B cell (primary cell): Measurements from ENCODE around the gene CYP8B1. TPM values are rescaled to one million over a fixed set of nuclear protein-coding genes. Genes with fewer than 3 reads are reported as not detected.

Experiments
- ATAC-seq: fragments of 200-7000 bp; cut with Tn5 transposase; one replicate; pipeline ENCODE4 v1.10.0; 2021; ENCODE audit warnings: low read depth, mild to moderate bottlenecking, moderate number of reproducible peaks, moderate library complexity
- CTCF ChIA-PET: fragments of 350-600 bp; sonication (Branson Sonifier 250); formaldehyde crosslinking; loops from one replicate; lab custom pipeline; 2021; ENCODE audit warnings: antibody characterized with exemption, inconsistent platforms; lab: Charles Lee
- POLR2A ChIA-PET: fragments of 350-600 bp; sonication (Branson Sonifier 250); formaldehyde crosslinking; loops from one replicate; lab custom pipeline; 2021; ENCODE audit warnings: antibody characterized with exemption; lab: Charles Lee
- DNase-seq: peaks from one replicate; pipeline ENCODE4 v3.0.0; 2013
- H2AFZ ChIP-seq: 2 replicates; pipeline ENCODE4 v1.6.1; 2012; ENCODE audit warnings: mild to moderate bottlenecking, low read depth, low read length; ENCODE audit not compliant: insufficient read depth, poor library complexity, severe bottlenecking
- H3K27ac ChIP-seq, 2 donors: 1 replicate in 1 of 2; 2 replicates in 1 of 2; pipeline ENCODE4 v1.5.1; 2012 to 2013; ENCODE audit warnings: low read length in 2 of 2, mild to moderate bottlenecking in 2 of 2, moderate library complexity in 1 of 2
- H3K27me3 ChIP-seq, 4 experiments: fragments of 200-600 bp in 1 of 4; sonication (generic) in 1 of 4; replicated peaks in 1 of 4; 1 replicate in 2 of 4; 2 replicates in 2 of 4; pipeline versions ENCODE4 v1.6.1 to v1.7.0; 2013 to 2016; ENCODE audit warnings: low read length in 3 of 4, mild to moderate bottlenecking in 2 of 4, mixed read lengths in 1 of 4, moderate library complexity in 1 of 4; ENCODE audit not compliant: insufficient read depth in 4 of 4, control insufficient read depth in 3 of 4; ENCODE audit errors: control extremely low read depth in 1 of 4
- H3K36me3 ChIP-seq, 2 experiments: replicated peaks in 1 of 2; 1 replicate in 1 of 2; 2 replicates in 1 of 2; pipeline versions ENCODE4 v1.6.1 to v1.7.1; 2013; ENCODE audit warnings: low read length in 1 of 2; ENCODE audit not compliant: insufficient read depth in 2 of 2, control insufficient read depth in 1 of 2; ENCODE audit errors: control extremely low read depth in 1 of 2, extremely low read depth in 1 of 2
- H3K4me1 ChIP-seq, 2 donors: fragments of 200-600 bp in 1 of 2; sonication (generic) in 1 of 2; 1 replicate in 1 of 2; 2 replicates in 1 of 2; pipeline versions ENCODE4 v1.5.1 to v1.6.1; 2013 to 2017; ENCODE audit warnings: low read length in 2 of 2; ENCODE audit not compliant: control insufficient read depth in 2 of 2, insufficient read depth in 2 of 2
- H3K4me2 ChIP-seq: replicated peaks from 2 replicates; pipeline ENCODE3; 2012; ENCODE audit warnings: mild to moderate bottlenecking, low read depth, low read length; ENCODE audit not compliant: poor library complexity, severe bottlenecking
- H3K4me3 ChIP-seq, 5 experiments: fragments of 200-600 bp in 1 of 5; sonication (generic) in 1 of 5; 1 replicate in 3 of 5; 2 replicates in 2 of 5; pipeline versions ENCODE4 v1.5.1 to v1.7.0; 2011 to 2016; ENCODE audit warnings: low read length in 4 of 5, mild to moderate bottlenecking in 4 of 5, low read depth in 2 of 5, control low read depth in 1 of 5, moderate library complexity in 1 of 5; ENCODE audit not compliant: insufficient read depth in 1 of 5; ENCODE audit errors: control extremely low read depth in 1 of 5, extremely low read depth in 1 of 5
- H3K79me2 ChIP-seq: fragments of 200-600 bp; sonication (generic); one replicate; pipeline ENCODE4 v1.6.0; 2016; ENCODE audit warnings: low read length; ENCODE audit not compliant: control insufficient read depth, insufficient read depth
- H3K9ac ChIP-seq: fragments of 200-600 bp; sonication (generic); 2 replicates; pipeline ENCODE4 v1.6.1; 2017; ENCODE audit warnings: mild to moderate bottlenecking, low read length, moderate library complexity
- H3K9me3 ChIP-seq, 3 donors: one replicate each; pipeline versions ENCODE4 v1.6.1 to v1.7.1; 2013; ENCODE audit warnings: low read length in 2 of 3; ENCODE audit not compliant: control insufficient read depth in 2 of 3, insufficient read depth in 1 of 3; ENCODE audit errors: control extremely low read depth in 1 of 3
- H4K20me1 ChIP-seq: 2 replicates; pipeline ENCODE4 v1.6.0; 2012; ENCODE audit warnings: mild to moderate bottlenecking, low read length; ENCODE audit not compliant: insufficient read depth, control insufficient read depth, poor library complexity, severe bottlenecking
- H3K27ac Mint-ChIP-seq: one replicate; pipeline ENCODE4 v1.8.0; 2021; ENCODE audit warnings: mixed read lengths
- H3K27me3 Mint-ChIP-seq: one replicate; pipeline ENCODE4 v1.8.0; 2021; ENCODE audit warnings: mixed read lengths
- H3K4me1 Mint-ChIP-seq: one replicate; pipeline ENCODE4 v1.8.0; 2021; ENCODE audit warnings: mixed read lengths
- H3K4me3 Mint-ChIP-seq: one replicate; pipeline ENCODE4 v1.8.0; 2021; ENCODE audit warnings: mixed read lengths
- H3K9me3 Mint-ChIP-seq: one replicate; pipeline ENCODE4 v1.8.0; 2022; ENCODE audit warnings: mixed read lengths; ENCODE audit not compliant: insufficient read depth
- CTCF ChIP-seq: fragments of 200-600 bp; IDR thresholded peaks from one replicate; pipeline ENCODE4 v1.8.0; 2022; ENCODE audit warnings: antibody characterized with exemption, mild to moderate bottlenecking
- EZH2 ChIP-seq: IDR thresholded peaks from 2 replicates; pipeline ENCODE4 v1.6.1; 2012; ENCODE audit warnings: borderline replicate concordance, low read depth, mild to moderate bottlenecking, moderate library complexity, low read length; ENCODE audit not compliant: insufficient read depth, poor library complexity, severe bottlenecking
- WGBS: methylation state at CpG from one replicate; pipeline ENCODE4 v1.1.5; 2013; ENCODE audit warnings: missing lambda C conversion rate; ENCODE audit not compliant: insufficient coverage; 5-methylcytosine and 5-hydroxymethylcytosine counted together
- intact Hi-C: fragments of 100-400 bp; cut with micrococcal nuclease; formaldehyde crosslinking; loops from one replicate; pipeline ENCODE4 v1.10.0; 2022
- polyA plus RNA-seq: library from polyadenylated mRNA; depleted of rRNA; stranded (reverse); fragments of >200 nt; gene quantifications from 2 replicates; pipeline ENCODE4 v1.2.3, GENCODE V29; 2012
- total RNA-seq, 2 donors: library from RNA; stranded (reverse); fragments of 120-200 nt in 1 of 2; gene quantifications; 1 replicate in 1 of 2; 2 replicates in 1 of 2; pipeline versions ENCODE4 v1.2.3 to v1.2.4, GENCODE V29; 2013 to 2022

The CYP8B1 gene
- total and polyA plus RNA-seq, 2 donors (not counting 1 experiment from before 2014, with no cell fraction given) = not detected

- Mint-ChIP-seq H3K4me3 (no peak overlapping the region), H3K9me3 (no peaks in the 10 kb centered on the region), H3K4me1 (no peaks in the 10 kb centered on the region), H3K27ac (no peak overlapping the region), H3K27me3 (peaks cover 21% of the 10 kb centered on the region)
- H3K27ac ChIP-seq = no peak overlapping the region
- ATAC-seq (no peak), DNase-seq (no peak)
- H3K9me3 ChIP-seq = no peaks in the 10 kb centered on the region
- no peak overlapping the region for H3K4me3 ChIP-seq
- TF ChIP-seq CTCF (no peak), EZH2 (no peak)
- H4K20me1 ChIP-seq = no peaks in the 10 kb centered on the region
- H3K4me2 ChIP-seq = no peak overlapping the region
- no peaks in the 10 kb centered on the region for H3K36me3 ChIP-seq
- H3K9ac ChIP-seq = no peak overlapping the region
- intact Hi-C loops = no loop called here
- no peaks in the 10 kb centered on the region for H3K27me3 ChIP-seq
- H3K4me1 ChIP-seq = no peaks in the 10 kb centered on the region
- POLR2A ChIA-PET = no interaction called here
- H2AFZ ChIP-seq = no peak overlapping the region
- CTCF ChIA-PET = interaction anchor here (1.0 kb wide), 1 partner anchor 56 kb away, joined by 4 read pairs; no protein-coding TSS in a partner anchor
- no peaks in the 10 kb centered on the region for H3K79me2 ChIP-seq
Measured at GRCh38 chr3:42826141-42826540, 49.5 kb downstream of the CYP8B1 start.

- no peak for ATAC-seq
- ChIA-PET CTCF (no interaction called here), POLR2A (no interaction called here)
- Histone ChIP-seq H3K4me3 (no peak overlapping the region), H3K36me3 (no peaks in the 10 kb centered on the region), H3K9me3 (no peaks in the 10 kb centered on the region), H2AFZ (no peak overlapping the region), H3K4me2 (no peak overlapping the region), H3K27me3 (no peaks in the 10 kb centered on the region), H4K20me1 (no peaks in the 10 kb centered on the region), H3K79me2 (no peaks in the 10 kb centered on the region), H3K4me1 (no peaks in the 10 kb centered on the region), H3K27ac (no peak overlapping the region), H3K9ac (no peak overlapping the region)
- Mint-ChIP-seq H3K27me3 (peaks cover 16% of the 10 kb centered on the region), H3K27ac (no peak overlapping the region), H3K4me3 (no peak overlapping the region), H3K4me1 (no peaks in the 10 kb centered on the region), H3K9me3 (no peaks in the 10 kb centered on the region)
- WGBS = no CpG with 5 or more reads among the region's 2 CpGs
- DNase-seq = no peak
- no peak for TF ChIP-seq EZH2
- intact Hi-C loops = no loop called here
Measured at GRCh38 chr3:42823351-42823750, 52.3 kb downstream of the CYP8B1 start.
